DMS153 treated with DMSO at 0.1 percent for 48 hours (cell line): Measurements from ENCODE around the gene PACC1.

ENCODE experiments used
- DNase-seq: peaks from one replicate; lab custom pipeline; 2025; ENCODE audit not compliant: unreplicated experiment; lab: John Stamatoyannopoulos, UW

Gene PACC1

DNA sequence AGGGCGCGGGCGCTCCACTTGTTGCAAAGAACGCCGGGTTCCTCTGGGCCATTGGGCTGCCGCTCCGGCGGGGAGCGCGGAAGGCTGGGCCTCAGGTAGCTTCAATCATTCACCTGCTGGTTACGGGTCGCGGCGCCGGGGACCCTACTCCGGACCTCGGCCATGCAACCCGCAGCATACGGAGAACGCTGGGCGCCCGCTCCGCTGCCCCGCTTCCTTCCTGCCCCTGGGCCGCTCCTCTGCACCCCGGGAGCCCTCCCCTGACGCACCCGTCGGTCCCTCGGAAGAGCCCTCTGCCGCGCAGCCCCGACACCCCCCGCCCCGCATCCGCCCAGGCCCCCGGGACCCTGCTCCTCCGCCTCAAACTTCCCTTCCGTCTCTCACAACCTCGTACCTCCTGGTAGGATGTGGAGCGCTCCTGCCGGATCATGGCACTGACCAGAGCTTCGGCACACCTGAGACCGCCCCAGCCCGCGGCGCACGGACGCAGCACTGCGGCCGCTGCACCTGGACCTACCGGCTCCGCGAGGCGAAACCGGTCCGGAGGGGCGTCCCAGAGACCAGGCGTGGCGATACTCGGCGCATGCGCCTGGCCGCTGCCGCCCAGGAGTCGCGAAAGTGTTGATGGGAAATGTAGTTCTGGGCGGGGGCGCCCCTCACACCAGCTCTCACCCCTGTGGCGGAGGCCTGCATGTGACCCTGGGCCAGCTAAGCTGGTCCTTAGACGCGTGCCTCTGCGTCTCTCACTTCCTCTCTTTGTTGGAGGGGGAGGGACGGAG, at the start of gene PACC1:
Gene PACC1 (minus strand): TSS at position 559 of the 779 bp plus-strand sequence. CDS start 129 bp downstream, at position 430.
- DNase-seq: peak; percentile 90

GRCh38 chr1:212463565-212464285, 49.0 kb upstream of the PACC1 start:
- no peak for DNase-seq

DNA sequence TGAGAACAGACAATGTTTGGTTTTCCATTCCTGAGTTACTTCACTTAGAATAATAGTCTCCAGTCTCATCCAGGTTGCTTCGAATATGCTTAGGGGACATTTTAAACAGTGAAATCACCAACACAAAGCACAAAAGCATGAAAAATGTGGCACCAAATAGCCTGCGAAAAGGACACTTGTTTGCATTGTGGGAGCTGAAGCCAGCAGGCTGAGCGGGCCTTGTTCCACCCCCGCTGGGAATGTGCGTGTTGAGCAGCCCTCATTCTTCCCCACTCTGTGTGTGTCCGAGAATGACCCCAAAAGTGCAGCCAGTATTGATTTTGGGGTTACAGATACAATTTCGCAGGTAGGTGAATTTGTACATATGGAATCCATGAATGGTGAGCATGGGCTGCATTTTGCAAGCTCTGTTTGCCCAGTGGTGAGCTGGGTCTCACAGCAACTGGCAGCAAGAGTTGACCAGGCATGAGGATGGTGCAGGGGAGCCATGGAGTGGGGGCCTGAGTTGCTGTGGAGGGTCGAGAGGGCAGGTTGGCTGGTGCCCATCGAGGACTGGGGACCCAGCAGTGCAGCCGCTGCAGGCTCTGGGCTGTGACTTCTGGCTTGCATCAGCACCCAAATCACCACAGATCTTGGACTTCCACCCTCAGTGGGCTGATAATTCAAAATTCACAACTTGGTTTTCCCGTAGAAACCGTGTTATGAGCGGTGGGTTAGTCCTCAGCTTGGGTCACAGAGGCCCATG, 47.4 kb upstream of the PACC1 start:
- no peak for DNase-seq

GRCh38 chr1:212460376-212460775, 45.7 kb upstream of the PACC1 start:
- no peak for DNase-seq

- DNase-seq: no peak
Measured at GRCh38 chr1:212459656-212460055, 45.0 kb upstream of the PACC1 start.

DNA sequence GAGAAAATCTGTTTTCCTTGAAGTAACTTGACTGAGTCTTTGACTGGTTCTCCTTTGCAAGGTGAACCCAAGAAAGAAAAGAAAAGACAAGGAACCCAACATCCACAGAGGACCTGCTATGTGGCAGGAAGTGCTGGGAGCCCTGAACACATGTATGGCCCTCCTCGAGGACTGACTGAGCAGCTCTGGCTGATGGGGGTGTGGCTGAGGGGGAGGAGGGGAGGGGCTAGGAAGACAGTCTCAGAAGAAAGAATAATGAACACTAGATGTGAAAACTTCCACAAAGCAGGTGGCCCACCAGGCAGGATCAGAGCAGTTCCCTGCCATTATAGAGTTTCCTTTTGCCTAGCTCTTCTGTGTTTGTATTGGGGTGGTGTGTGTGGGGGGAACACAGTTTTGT, 44.1 kb upstream of the PACC1 start:
- DNase-seq: no peak

DNA sequence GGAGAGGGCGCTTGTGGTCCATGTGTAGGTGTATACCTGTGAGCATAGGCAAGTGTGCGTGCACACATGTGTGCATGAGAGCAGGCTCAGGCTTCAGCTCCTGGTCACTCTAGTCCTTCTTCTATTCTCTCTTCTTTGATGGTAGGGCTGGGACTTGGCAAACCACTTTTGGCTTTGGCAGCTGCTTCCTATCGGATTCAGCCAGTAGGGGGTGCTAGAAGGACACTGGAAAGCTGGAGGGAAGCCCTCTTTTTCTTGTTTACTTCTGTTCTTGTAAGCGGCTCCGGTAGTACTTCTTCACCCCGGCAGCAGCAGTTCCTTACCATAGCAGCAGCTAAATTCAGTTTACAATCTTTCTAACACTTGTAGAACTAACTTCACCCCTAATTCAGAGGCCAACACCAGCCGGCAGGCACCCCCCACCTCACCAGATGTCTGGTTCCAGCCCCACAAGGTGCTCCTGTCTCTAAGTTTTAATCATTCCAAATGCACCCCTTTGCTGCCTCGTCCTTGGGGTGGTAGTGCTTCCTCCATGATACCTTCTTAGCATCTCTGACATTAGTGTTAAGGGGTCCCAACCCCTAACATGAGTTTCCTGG, 43.2 kb upstream of the PACC1 start:
- DNase-seq: peak; percentile 52

DNA sequence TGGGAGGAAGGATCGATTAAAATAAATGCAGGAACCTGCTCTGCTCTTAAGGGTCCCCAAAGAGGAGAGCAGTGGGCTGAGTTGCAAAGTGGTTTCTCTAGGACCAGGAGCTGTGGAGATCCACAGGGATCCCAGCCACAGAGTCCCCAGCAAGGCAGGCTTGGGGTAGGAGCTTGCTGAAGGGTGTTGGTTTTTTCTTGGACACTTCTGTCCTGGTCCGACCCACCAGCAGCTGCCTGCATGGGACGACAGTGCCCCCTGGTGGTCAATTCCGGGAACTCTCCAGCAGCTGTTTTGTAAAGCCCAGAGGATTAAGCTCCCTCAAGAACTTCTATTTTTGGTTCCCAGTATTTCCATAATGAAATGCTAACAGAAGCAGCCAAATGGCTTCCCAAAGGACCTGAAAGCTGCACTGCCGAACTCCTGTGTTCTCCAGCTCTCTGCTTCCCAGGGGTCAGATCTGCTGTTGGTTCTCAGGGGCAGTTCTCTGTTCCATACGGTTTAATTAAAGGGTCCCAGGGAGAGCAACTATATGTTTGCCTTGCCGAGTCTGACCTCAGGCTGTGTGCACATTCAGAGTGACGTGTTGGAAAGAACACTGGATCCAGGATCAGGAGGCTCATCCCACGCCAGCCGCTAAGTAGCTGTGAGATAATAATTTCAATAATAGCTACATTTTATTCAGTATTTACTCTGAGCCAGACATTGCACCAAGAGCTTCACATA, 41.3 kb upstream of the PACC1 start:
- DNase-seq: peak; percentile 49

GRCh38 chr1:212455401-212455800, 40.7 kb upstream of the PACC1 start:
- no peak for DNase-seq

GRCh38 chr1:212454741-212455140, 40.1 kb upstream of the PACC1 start:
- no peak for DNase-seq

- DNase-seq: no peak
Measured at GRCh38 chr1:212453156-212453857, 38.6 kb upstream of the PACC1 start.

- DNase-seq: no peak
Measured at GRCh38 chr1:212452323-212453155, 37.9 kb upstream of the PACC1 start.

DNA sequence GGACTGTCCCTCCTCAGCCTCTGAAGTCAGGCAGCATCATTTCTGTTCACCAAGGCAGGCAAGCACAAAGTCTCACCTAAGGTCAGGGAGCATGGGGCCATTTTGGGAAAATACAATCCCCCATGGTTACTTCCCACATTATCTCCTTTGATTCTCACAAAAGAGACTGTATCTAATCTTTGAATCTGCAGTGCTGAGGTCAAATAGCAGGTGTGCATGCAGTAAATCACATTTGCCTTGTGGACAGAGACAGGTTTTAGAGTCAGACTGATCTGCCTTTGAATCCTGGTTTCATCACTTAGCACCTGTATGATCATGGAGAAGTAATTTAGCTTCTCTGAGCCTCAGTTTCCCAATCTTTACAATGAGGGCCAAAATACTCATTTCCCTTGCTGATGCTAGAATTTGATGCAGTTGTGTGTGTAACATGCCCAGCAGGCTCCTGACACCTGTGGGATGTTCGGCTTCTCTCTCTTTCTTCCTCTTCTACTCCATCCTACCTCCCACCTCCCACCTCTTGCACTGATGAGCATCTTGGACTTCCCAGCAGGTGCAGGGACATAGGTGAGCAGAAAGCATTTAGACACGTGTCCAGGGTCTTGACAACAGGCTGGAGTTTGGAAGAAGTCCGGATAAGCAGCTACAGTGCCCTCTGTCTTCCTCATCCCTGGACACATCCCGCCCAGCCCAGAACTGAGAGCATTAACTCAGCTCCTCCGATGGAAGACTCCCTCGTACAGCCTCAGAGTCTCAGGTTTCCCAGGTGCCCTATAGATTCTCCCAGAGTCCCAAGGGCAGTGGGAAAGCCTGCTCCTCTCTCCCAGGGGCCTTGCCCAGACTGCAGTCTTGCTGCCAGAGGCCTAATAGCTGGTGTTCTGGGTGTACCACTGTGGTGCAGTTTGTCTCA, 37.0 kb upstream of the PACC1 start:
- DNase-seq: no peak

- DNase-seq: no peak
Measured at GRCh38 chr1:212450331-212450881, 35.7 kb upstream of the PACC1 start.

- DNase-seq: no peak
Measured at GRCh38 chr1:212447478-212447877, 32.8 kb upstream of the PACC1 start.

DNA sequence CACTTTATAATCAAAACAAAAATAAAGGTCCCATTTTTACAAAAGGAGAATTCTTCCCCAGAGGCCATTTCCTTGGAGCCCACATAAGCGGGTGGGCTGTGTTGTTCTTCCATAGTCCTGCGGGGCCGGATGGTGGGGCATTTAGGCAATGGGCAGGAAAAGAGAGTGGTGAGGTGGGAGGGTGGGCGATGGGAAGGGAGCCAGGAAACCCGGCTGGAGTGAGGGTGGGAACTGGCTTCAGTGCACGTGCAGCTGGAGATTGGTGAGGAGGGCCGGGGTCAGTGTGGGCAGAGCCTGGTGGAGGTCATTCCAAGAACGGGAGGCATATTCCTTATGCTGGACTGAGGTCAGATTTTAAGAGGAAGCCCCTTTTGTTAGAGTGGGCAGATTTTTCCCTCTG, 31.6 kb upstream of the PACC1 start:
- DNase-seq: no peak

- DNase-seq: no peak
Measured at GRCh38 chr1:212442408-212442807, 27.7 kb upstream of the PACC1 start.

GRCh38 chr1:212440419-212440818, 25.7 kb upstream of the PACC1 start:
- DNase-seq: no peak
